ELR (cell line): ENCODE results near the gene EFCAB10.
A peak's percentile ranks its signal among the peaks of the same experiment; 100 is the strongest.

ENCODE experiments used
- DNase-seq: peaks from one replicate; pipeline ENCODE4 v3.0.0-alpha.2; 2015; ENCODE audit warnings: low read depth

The EFCAB10 gene

GRCh38 chr7:105581066-105581811 is at the start of gene EFCAB10:
Gene EFCAB10, minus strand, starts transcription at chr7:105581493. Its CDS starts 30 bp downstream, at chr7:105581463.
- peak; percentile 61 for DNase-seq

- DNase-seq = no peak
These were observed 44.7 kb upstream of the EFCAB10 start for GRCh38 chr7:105625986-105626385.

- no peak for DNase-seq
These were observed 42.6 kb upstream of the EFCAB10 start for GRCh38 chr7:105623906-105624305.

- DNase-seq = no peak
These were observed 42.1 kb upstream of the EFCAB10 start for GRCh38 chr7:105623378-105623777.

GRCh38 chr7:105622106-105622731 is 40.9 kb upstream of the EFCAB10 start:
- no peak for DNase-seq

GRCh38 chr7:105621617-105622016 is 40.3 kb upstream of the EFCAB10 start:
- DNase-seq = no peak

GRCh38 chr7:105621176-105621575 is 39.9 kb upstream of the EFCAB10 start:
- no peak for DNase-seq

GRCh38 chr7:105619590-105619989 is 38.3 kb upstream of the EFCAB10 start:
- DNase-seq = no peak

GRCh38 chr7:105618016-105618296 is 36.7 kb upstream of the EFCAB10 start:
- no peak for DNase-seq

- no peak for DNase-seq
These were observed 36.2 kb upstream of the EFCAB10 start for GRCh38 chr7:105617280-105618015.

- DNase-seq = no peak
These were observed 33.1 kb upstream of the EFCAB10 start for GRCh38 chr7:105614341-105614840.

GRCh38 chr7:105613611-105614330 is 32.5 kb upstream of the EFCAB10 start:
- no peak for DNase-seq

- DNase-seq = no peak
These were observed 31.5 kb upstream of the EFCAB10 start for GRCh38 chr7:105612806-105613205.

- DNase-seq = peak; percentile 9
These were observed 30.8 kb upstream of the EFCAB10 start for GRCh38 chr7:105611856-105612775.

- no peak for DNase-seq
These were observed 29.1 kb upstream of the EFCAB10 start for GRCh38 chr7:105610165-105610930.

- no peak for DNase-seq
These were observed 21.3 kb upstream of the EFCAB10 start for GRCh38 chr7:105602325-105603305.

GRCh38 chr7:105600720-105601550 is 19.6 kb upstream of the EFCAB10 start:
- DNase-seq = no peak

- no peak for DNase-seq
These were observed 18.3 kb upstream of the EFCAB10 start for GRCh38 chr7:105599551-105599950.
